RWPE2 (cell line): ENCODE results near the gene IKZF3.

ENCODE experiments used
- ATAC-seq: fragments of 200-7000 bp; cut with Tn5 transposase; 3 replicates; pipeline ENCODE4 v1.9.1; 2021; ENCODE audit warnings: low read depth
- DNase-seq: peaks from one replicate; pipeline ENCODE4 v3.0.0-alpha.2; 2020; ENCODE audit warnings: low spot score
- H3K27ac ChIP-seq: fragments of 450-650 bp; 2 replicates; pipeline ENCODE4 v1.5.1; 2017; ENCODE audit warnings: mild to moderate bottlenecking; ENCODE audit not compliant: poor library complexity, severe bottlenecking
- H3K27me3 ChIP-seq: fragments of 250-450 bp; sonication (Bioruptor Pico); 2 replicates; pipeline ENCODE4 v1.5.1; 2021; ENCODE audit warnings: mild to moderate bottlenecking, moderate library complexity; ENCODE audit not compliant: insufficient read depth, poor library complexity, severe bottlenecking
- H3K36me3 ChIP-seq: fragments of 250-450 bp; sonication (Bioruptor Pico); 2 replicates; pipeline ENCODE4 v1.5.1; 2020; ENCODE audit warnings: low read depth, mild to moderate bottlenecking, moderate library complexity
- H3K4me1 ChIP-seq: fragments of 250-450 bp; sonication (Bioruptor Pico); 2 replicates; pipeline ENCODE4 v1.5.1; 2021; ENCODE audit warnings: mild to moderate bottlenecking, moderate library complexity; ENCODE audit not compliant: insufficient read depth, poor library complexity, severe bottlenecking
- H3K4me3 ChIP-seq: fragments of 250-450 bp; sonication (Bioruptor Pico); 2 replicates; pipeline ENCODE4 v1.5.1; 2021; ENCODE audit warnings: mild to moderate bottlenecking, moderate library complexity; ENCODE audit not compliant: severe bottlenecking
- H3K9me3 ChIP-seq: fragments of 250-450 bp; sonication (Bioruptor Pico); 2 replicates; pipeline ENCODE4 v1.5.1; 2021; ENCODE audit warnings: mild to moderate bottlenecking, moderate library complexity; ENCODE audit not compliant: severe bottlenecking
- TF ChIP-seq, protein P1 (sequence below): fragments of 450-650 bp; IDR thresholded peaks from one replicate; pipeline ENCODE4 v1.5.1; 2017; ENCODE audit warnings: mild to moderate bottlenecking, moderate library complexity; ENCODE audit not compliant: poor library complexity, severe bottlenecking

IKZF3 gene

DNA sequence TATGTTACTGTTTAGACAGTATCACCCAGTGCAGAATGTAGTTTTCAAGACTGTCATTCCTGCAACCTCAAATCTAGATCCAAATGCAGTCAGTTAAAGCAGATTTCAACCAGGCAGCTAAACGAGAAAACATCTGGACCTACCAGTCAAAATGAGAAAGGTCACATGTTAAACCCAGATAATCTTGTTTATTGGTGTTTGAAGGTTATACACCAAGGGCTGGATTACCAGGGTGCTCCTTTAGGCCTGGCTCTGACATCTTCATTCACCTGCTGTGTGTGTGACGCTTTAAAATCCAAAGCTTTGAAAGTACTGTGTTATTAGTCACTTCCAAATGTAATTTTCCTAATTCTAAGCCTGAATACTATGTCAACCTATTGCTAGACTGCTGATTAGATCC lies 54.9 kb downstream of the IKZF3 start:
- TF ChIP-seq, protein P1, sequence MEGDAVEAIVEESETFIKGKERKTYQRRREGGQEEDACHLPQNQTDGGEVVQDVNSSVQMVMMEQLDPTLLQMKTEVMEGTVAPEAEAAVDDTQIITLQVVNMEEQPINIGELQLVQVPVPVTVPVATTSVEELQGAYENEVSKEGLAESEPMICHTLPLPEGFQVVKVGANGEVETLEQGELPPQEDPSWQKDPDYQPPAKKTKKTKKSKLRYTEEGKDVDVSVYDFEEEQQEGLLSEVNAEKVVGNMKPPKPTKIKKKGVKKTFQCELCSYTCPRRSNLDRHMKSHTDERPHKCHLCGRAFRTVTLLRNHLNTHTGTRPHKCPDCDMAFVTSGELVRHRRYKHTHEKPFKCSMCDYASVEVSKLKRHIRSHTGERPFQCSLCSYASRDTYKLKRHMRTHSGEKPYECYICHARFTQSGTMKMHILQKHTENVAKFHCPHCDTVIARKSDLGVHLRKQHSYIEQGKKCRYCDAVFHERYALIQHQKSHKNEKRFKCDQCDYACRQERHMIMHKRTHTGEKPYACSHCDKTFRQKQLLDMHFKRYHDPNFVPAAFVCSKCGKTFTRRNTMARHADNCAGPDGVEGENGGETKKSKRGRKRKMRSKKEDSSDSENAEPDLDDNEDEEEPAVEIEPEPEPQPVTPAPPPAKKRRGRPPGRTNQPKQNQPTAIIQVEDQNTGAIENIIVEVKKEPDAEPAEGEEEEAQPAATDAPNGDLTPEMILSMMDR, result no peak
- Histone ChIP-seq H3K27me3 (no peaks in the 10 kb centered on the region), H3K27ac (no peak overlapping the region), H3K4me3 (no peak overlapping the region), H3K9me3 (no peaks in the 10 kb centered on the region), H3K36me3 (no peaks in the 10 kb centered on the region), H3K4me1 (no peaks in the 10 kb centered on the region)
- ATAC-seq, result no peak
- no peak for DNase-seq

- DNase-seq, result no peak
- H3K9me3 ChIP-seq, result no peaks in the 10 kb centered on the region
- no peaks in the 10 kb centered on the region for H3K36me3 ChIP-seq
- H3K27me3 ChIP-seq, result no peaks in the 10 kb centered on the region
- no peaks in the 10 kb centered on the region for H3K4me1 ChIP-seq
- no peak for ATAC-seq
- H3K27ac ChIP-seq, result no peak overlapping the region
- TF ChIP-seq, protein P1, result no peak
- no peak overlapping the region for H3K4me3 ChIP-seq
Measured at GRCh38 chr17:39808409-39808997, 55.6 kb downstream of the IKZF3 start.

DNA sequence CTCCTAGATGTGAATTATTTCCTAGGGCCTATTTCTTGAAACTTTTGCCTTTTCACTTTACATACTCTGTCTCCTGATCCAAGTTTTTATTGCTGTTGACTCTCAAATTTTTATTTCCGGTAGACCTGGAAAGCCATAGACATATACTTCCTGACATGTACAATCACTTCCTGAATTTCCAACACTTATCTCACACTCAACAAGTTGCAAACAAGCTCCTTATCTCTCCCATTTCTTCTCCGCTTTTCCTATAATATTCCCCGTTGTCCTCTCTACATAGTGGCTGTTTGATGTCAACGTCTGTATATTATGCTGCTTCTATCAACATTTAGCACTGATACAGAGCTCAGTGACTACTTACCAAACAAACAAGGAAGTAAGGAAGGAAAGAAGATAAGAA lies 59.3 kb downstream of the IKZF3 start:
- Histone ChIP-seq H3K27ac (no peak overlapping the region), H3K4me1 (no peaks in the 10 kb centered on the region), H3K36me3 (no peaks in the 10 kb centered on the region), H3K9me3 (no peaks in the 10 kb centered on the region), H3K27me3 (no peaks in the 10 kb centered on the region), H3K4me3 (no peak overlapping the region)
- DNase-seq, result no peak
- TF ChIP-seq, protein P1, result no peak
- no peak for ATAC-seq

GRCh38 chr17:39801055-39801454 lies 63.1 kb downstream of the IKZF3 start:
- Histone ChIP-seq H3K4me1 (no peaks in the 10 kb centered on the region), H3K27me3 (no peaks in the 10 kb centered on the region), H3K27ac (no peak overlapping the region), H3K36me3 (no peaks in the 10 kb centered on the region), H3K4me3 (no peak overlapping the region), H3K9me3 (no peaks in the 10 kb centered on the region)
- TF ChIP-seq, protein P1, result no peak
- DNase-seq, result no peak
- ATAC-seq, result no peak

DNA sequence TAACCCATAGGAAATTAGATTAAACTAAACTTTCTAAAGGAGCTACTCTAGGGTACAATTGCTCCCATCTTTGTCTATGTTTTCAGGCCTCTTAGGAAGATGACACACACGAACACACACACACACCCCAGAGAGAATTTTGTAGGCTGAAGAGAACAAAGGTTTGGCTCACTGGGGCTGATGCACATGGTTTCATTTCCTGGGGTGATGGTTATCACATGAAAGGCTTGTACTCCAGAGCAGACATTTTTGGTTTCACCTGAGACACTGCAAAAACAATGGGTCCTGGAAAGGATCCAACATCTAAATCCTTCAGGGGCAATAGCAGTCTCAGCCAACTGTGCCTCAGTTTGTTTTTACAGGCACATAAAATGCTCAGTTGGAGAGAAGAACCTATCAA lies 63.6 kb downstream of the IKZF3 start:
- Histone ChIP-seq H3K36me3 (no peaks in the 10 kb centered on the region), H3K4me3 (no peak overlapping the region), H3K27ac (no peak overlapping the region), H3K4me1 (no peaks in the 10 kb centered on the region), H3K27me3 (no peaks in the 10 kb centered on the region), H3K9me3 (no peaks in the 10 kb centered on the region)
- ATAC-seq (no peak), DNase-seq (no peak)
- TF ChIP-seq, protein P1, result no peak
